HepG2 (cell line): ENCODE measurements around the gene CT47A1. TPM values are rescaled to one million over a fixed set of nuclear protein-coding genes. Genes with fewer than 3 reads are reported as not detected.

Experiments used
- CTCF ChIP-seq: sonication (generic); formaldehyde crosslinking; IDR thresholded peaks from 2 replicates; pipeline ENCODE4 v1.5.0; 2020; ENCODE audit warnings: mild to moderate bottlenecking, missing genetic modification reagents, moderate library complexity
- HOMEZ ChIP-seq: IDR thresholded peaks from 2 replicates; pipeline ENCODE4 v1.6.1; 2016; ENCODE audit warnings: low read depth
- JARID2 ChIP-seq: sonication (generic); formaldehyde crosslinking; IDR thresholded peaks from 2 replicates; pipeline ENCODE4 v1.8.1; 2023; ENCODE audit warnings: missing genetic modification reagents, inconsistent platforms; ENCODE audit not compliant: insufficient replicate concordance
- NCOR1 ChIP-seq: fragments of 200-600 bp; sonication (generic); IDR thresholded peaks from 2 replicates; pipeline ENCODE4 v1.7.0; 2017; ENCODE audit warnings: antibody characterized with exemption, low read length, borderline replicate concordance
- NFIC ChIP-seq: IDR thresholded peaks from 2 replicates; pipeline ENCODE4 v1.6.1; 2012; ENCODE audit warnings: mild to moderate bottlenecking, low read length, inconsistent platforms
- NRL ChIP-seq: sonication (generic); formaldehyde crosslinking; IDR thresholded peaks from 2 replicates; pipeline ENCODE4 v1.5.0; 2020; ENCODE audit warnings: missing genetic modification reagents, mild to moderate bottlenecking, moderate library complexity, borderline replicate concordance
- PAXIP1 ChIP-seq: sonication (generic); formaldehyde crosslinking; conservative IDR thresholded peaks from 2 replicates; pipeline ENCODE4 v1.4.0; 2020; ENCODE audit warnings: mild to moderate bottlenecking, missing genetic modification reagents, moderate library complexity
- POLR2AphosphoS5 ChIP-seq: IDR thresholded peaks from 2 replicates; pipeline ENCODE4 v1.6.1; 2012; ENCODE audit warnings: low read depth, low read length
- ZFP90 ChIP-seq: sonication (generic); formaldehyde crosslinking; IDR thresholded peaks from 2 replicates; pipeline ENCODE4 v1.8.0; 2022; ENCODE audit warnings: missing genetic modification reagents, mild to moderate bottlenecking, inconsistent platforms, borderline replicate concordance
- ZNF749 ChIP-seq: sonication (generic); formaldehyde crosslinking; IDR thresholded peaks from 2 replicates; pipeline ENCODE4 v1.8.0; 2022; ENCODE audit warnings: mild to moderate bottlenecking, missing genetic modification reagents, moderate library complexity, borderline replicate concordance
- polyA plus RNA-seq, 8 experiments: library from polyadenylated mRNA; depleted of rRNA in 3 of 8; stranded (reverse) in 7 of 8; unstranded in 1 of 8; fragments of >200 nt; fragmentation: Illumina TruSeq in 4 of 8; extraction: Trizol in 4 of 8; gene quantifications; 2 replicates each; pipeline versions ENCODE4 v1.2.1 to v1.2.3, GENCODE V29; 2011 to 2016; ENCODE audit warnings: low read depth in 4 of 8, missing spikeins in 1 of 8, mixed read lengths in 1 of 8; ENCODE audit not compliant: insufficient read depth in 1 of 8
- total RNA-seq, 5 experiments: library from RNA; depleted of rRNA; stranded (reverse); fragments of >200 nt; fragmentation: Illumina TruSeq; extraction: Trizol; gene quantifications; 2 replicates each; pipeline ENCODE4 v1.2.3, GENCODE V29; 2016; ENCODE audit warnings: low read depth in 1 of 5
- TF ChIP-seq, protein P1 (sequence below): sonication (generic); formaldehyde crosslinking; IDR thresholded peaks from 2 replicates; pipeline ENCODE4 v1.4.0; 2020; ENCODE audit warnings: mild to moderate bottlenecking, missing genetic modification reagents, borderline replicate concordance
- TF ChIP-seq, protein P2 (sequence below): sonication (generic); formaldehyde crosslinking; IDR thresholded peaks from 2 replicates; pipeline ENCODE4 v1.9.0; 2021; ENCODE audit warnings: missing genetic modification reagents, borderline replicate concordance

Gene CT47A1
- total and polyA plus RNA-seq, 2 of the 13 experiments (the other 11 are each of a cell fraction or from before 2014, with no cell fraction given) = not detected

GRCh38 chrX:121030083-121030482, 44.5 kb upstream of the CT47A1 start (continued):
- TF ChIP-seq, protein P1, sequence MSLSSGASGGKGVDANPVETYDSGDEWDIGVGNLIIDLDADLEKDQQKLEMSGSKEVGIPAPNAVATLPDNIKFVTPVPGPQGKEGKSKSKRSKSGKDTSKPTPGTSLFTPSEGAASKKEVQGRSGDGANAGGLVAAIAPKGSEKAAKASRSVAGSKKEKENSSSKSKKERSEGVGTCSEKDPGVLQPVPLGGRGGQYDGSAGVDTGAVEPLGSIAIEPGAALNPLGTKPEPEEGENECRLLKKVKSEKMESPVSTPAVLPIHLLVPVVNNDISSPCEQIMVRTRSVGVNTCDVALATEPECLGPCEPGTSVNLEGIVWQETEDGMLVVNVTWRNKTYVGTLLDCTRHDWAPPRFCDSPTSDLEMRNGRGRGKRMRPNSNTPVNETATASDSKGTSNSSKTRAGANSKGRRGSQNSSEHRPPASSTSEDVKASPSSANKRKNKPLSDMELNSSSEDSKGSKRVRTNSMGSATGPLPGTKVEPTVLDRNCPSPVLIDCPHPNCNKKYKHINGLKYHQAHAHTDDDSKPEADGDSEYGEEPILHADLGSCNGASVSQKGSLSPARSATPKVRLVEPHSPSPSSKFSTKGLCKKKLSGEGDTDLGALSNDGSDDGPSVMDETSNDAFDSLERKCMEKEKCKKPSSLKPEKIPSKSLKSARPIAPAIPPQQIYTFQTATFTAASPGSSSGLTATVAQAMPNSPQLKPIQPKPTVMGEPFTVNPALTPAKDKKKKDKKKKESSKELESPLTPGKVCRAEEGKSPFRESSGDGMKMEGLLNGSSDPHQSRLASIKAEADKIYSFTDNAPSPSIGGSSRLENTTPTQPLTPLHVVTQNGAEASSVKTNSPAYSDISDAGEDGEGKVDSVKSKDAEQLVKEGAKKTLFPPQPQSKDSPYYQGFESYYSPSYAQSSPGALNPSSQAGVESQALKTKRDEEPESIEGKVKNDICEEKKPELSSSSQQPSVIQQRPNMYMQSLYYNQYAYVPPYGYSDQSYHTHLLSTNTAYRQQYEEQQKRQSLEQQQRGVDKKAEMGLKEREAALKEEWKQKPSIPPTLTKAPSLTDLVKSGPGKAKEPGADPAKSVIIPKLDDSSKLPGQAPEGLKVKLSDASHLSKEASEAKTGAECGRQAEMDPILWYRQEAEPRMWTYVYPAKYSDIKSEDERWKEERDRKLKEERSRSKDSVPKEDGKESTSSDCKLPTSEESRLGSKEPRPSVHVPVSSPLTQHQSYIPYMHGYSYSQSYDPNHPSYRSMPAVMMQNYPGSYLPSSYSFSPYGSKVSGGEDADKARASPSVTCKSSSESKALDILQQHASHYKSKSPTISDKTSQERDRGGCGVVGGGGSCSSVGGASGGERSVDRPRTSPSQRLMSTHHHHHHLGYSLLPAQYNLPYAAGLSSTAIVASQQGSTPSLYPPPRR = no peak
- TF ChIP-seq POLR2AphosphoS5 (no peak), JARID2 (CRISPR knock-in tag) (no peak), NCOR1 (no peak), ZFP90 (CRISPR knock-in tag) (no peak), NFIC (no peak), ZNF749 (CRISPR knock-in tag) (no peak), HOMEZ (CRISPR knock-in tag) (0 out of 2 replicates have a peak, but pooled peaks have one; percentile 39), NRL (CRISPR knock-in tag) (no peak), CTCF (CRISPR knock-in tag) (no peak), PAXIP1 (CRISPR knock-in tag) (no peak; the same call in 1 of the 2 replicates)
- TF ChIP-seq, protein P2, sequence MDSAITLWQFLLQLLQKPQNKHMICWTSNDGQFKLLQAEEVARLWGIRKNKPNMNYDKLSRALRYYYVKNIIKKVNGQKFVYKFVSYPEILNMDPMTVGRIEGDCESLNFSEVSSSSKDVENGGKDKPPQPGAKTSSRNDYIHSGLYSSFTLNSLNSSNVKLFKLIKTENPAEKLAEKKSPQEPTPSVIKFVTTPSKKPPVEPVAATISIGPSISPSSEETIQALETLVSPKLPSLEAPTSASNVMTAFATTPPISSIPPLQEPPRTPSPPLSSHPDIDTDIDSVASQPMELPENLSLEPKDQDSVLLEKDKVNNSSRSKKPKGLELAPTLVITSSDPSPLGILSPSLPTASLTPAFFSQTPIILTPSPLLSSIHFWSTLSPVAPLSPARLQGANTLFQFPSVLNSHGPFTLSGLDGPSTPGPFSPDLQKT = no peak
